Endothelial cell of hepatic sinusoid (primary cell): ENCODE results near the gene CPS1.

ENCODE experiments used
- in situ Hi-C: cut with HindIII; loops from 2 replicates; pipeline ENCODE4 v1.10.0; 2017; ENCODE audit warnings: low sequenced_read_pairs

The CPS1 gene

GRCh38 chr2:210556329-210556980, at the start of gene CPS1:
Gene CPS1, plus strand, starts transcription at chr2:210556599. Its CDS starts 135 bp downstream, at chr2:210556734.
- in situ Hi-C loops: no loop called here

DNA sequence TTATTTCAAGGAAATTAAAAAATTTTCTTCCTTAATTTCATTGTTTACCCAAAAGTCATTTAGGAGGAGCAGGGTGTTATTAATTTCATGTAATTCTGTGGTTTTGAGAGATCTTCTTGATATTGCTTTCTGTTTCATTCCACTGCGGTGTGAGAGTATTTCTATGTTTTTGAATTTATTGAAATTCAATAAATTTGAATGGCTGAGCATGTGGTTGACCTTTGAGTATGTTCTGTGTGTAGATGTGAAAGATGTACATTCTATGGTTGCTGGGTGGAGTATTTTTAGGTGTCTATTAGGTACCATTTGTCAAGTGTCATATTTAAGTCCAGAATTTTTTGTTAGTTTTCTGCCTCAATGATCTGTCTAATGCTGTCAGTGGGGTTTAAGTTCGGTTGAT, 40.5 kb upstream of the CPS1 start:
- in situ Hi-C loops: no loop called here

GRCh38 chr2:210517264-210517663, 39.1 kb upstream of the CPS1 start:
- in situ Hi-C loops: no loop called here

DNA sequence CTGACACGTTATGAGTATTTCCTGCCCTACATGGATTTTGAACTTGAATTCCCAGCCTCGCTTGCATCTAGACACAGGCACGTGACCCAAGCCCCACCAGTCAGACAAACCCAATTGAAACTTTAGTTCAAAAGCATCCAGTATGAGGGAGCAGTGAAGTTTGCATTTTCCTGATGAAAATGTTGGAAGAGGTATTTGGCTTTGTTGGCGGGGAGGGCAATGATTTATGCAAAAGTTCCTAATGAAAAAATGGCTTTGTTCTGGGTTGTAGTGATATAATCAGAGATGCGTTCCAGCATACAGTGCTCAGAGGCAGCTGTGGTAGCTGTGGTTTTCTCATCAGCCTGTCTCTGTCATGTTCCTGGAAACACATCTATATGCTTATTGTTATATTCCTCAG, 36.8 kb upstream of the CPS1 start:
- in situ Hi-C loops: no loop called here

- in situ Hi-C loops: no loop called here
These were observed 34.0 kb upstream of the CPS1 start for GRCh38 chr2:210522399-210522798.

DNA sequence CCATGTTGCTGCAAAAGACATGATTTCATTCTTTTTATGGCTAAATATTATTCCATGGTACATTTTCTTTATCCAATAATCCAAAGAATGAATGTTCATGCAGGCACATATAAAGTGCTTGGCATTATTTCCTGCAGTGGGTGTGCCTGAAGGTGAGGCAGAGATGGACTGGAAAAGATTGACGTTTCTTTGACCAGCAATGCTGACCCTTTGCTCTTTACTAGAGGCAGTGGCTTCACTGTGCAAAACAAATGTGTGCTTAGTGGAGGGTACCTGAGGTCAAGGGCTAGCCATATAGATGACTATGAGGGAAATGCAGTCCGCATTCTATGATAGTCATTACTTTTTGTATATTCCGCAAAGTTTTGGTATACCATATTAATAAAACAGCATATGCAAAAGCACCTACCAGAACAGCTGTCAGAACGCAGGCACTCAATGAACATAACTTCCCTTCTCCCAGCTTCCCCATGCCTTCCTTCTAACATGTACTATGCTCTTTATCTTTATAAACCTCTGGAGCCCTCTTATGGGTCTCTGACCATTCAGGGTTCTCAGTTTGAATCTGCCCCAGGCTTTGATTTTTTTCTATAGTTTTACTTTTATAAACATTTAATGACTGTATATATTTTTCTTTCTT, 32.6 kb upstream of the CPS1 start:
- in situ Hi-C loops: no loop called here

DNA sequence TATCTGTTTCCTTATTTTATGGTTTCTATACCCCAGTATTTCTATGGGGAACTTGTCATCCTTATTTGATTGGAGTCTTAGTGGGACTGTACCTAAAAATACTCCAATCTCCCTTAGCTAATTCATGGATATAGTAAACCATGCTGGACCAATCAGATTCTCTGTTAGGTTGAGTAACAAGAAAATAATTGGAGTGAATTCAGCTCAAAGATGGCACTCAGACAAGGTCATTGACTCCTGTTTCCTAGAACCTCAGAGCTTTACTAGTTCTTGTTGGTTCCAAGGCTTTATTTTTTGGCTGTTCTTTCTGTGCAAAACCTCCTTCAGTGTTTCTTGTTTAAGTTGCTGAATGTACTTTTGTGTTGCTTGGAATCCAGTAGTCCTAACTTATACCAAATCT, 31.9 kb upstream of the CPS1 start:
- in situ Hi-C loops: no loop called here

GRCh38 chr2:210527286-210527685, 29.1 kb upstream of the CPS1 start:
- in situ Hi-C loops: no loop called here

DNA sequence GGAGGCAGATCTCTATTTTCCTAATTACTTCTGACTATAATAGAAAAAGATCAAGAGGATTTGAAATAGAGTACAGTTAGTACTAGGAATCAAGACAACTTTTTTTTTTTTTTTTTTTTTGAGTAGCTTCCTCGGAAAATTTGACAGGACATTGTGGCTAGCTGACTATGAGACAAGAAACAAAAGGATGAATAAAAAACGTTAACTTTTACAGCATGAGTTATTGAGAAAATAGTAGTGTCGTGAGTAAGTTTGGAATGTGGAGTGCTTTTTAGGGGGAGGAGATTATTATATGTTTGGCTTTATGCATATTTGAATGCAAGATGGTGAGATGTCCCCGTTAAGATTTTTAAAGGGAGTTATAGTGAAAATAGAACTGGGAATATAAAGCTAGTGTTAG, 27.7 kb upstream of the CPS1 start:
- in situ Hi-C loops: no loop called here

- in situ Hi-C loops: no loop called here
These were observed 25.3 kb upstream of the CPS1 start for GRCh38 chr2:210531050-210531449.

GRCh38 chr2:210531482-210531881, 24.9 kb upstream of the CPS1 start:
- in situ Hi-C loops: no loop called here

GRCh38 chr2:210533389-210533788, 23.0 kb upstream of the CPS1 start:
- in situ Hi-C loops: no loop called here

DNA sequence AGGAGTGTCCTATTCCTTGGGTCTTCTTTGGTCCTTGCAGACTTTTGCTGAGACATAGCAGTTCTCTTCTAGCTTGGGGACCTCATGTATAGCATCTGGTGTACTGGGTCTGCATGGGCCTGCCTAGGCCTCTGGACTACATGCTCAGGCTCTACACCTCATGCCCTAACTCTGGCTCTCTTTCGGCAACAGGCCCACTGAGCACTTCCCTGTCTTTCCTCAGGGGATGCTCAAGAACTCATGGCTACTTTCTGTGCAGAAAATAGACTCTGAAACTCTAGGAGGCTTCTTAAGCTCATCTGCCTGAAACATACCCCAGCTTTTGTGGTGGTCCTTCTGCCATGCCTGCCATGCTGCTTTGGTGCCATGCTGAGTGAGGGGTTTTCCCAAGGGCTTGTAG, 21.5 kb upstream of the CPS1 start:
- in situ Hi-C loops: no loop called here

DNA sequence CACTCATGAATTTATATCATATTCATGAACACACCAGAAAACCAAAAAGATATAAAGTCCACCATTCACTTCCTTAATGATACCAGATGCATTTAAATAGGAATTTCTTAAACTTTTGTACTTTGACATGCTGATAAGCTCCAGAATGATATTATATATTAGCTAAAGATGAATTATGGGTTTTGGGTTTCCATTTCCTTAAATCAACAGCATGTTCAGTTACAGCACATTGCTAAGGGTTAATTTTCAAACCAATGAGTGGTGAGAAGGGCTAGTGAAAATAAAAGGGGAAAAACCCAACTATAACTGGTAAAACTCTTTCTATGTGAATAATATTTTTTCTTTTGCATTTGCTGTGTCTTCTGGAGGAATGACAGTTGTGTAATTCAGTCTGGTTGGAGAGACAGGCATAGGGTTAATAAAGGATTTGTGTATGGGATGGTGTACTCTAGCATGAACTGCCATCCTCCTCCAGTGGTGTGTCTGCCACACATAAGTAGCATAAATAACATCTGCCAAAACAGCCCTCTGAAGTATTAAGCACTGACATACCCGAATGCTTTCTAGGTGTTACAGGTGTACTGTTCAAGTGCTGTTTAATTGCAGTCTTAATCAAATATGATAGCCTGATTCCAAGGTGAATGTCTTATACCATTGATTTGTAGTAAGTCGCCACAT, 19.3 kb upstream of the CPS1 start:
- in situ Hi-C loops: no loop called here

GRCh38 chr2:210539035-210539434, 17.4 kb upstream of the CPS1 start:
- in situ Hi-C loops: no loop called here

- in situ Hi-C loops: no loop called here
These were observed 16.6 kb upstream of the CPS1 start for GRCh38 chr2:210539578-210540416.

GRCh38 chr2:210540471-210540870, 15.9 kb upstream of the CPS1 start:
- in situ Hi-C loops: no loop called here

DNA sequence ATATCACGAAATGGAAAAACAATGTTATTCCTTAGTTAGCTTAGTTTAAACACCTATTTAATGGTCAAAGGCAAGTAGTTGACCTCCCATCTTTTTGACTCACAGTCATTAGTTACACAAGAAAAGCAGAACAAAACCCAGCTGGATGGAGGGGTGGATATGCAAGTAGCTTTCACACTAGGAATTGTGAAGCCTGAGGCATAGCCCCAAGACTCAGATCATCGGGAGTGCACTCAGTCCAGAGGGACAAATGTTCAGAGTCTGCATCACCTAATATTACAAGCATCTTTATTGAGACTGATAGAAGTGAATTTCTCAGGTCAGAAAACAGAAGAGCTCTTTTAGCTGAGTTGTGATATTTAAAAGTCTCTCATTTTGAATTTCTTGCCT, 15.5 kb upstream of the CPS1 start:
- in situ Hi-C loops: no loop called here

DNA sequence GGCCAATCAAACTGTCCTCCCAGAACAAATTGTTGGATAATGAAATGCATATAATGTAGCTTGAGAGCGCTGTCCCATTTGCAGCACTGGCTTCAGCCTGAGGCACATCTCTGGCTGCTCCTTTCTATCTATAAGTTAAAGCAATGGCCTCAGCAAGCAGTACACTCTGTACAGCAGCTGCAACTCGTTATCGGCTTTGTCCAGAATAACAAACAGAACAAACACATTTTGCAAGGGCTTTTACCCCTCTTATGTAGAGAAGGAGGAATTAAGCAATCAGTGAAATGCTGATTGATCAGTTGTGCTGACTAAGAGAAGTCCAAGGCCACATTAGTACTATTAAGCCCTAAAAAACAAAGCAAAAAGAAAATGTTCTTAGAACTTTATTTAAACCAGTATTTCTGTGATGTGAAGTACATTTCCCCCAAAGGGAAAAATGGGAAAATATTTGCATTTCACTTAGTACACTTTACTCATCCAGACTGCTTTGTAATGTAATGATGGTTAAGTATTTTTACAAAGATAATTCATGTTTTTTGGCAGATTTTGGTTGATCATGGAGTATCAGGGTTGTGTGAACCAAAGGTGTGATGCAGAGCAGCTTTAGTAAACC, 15.0 kb upstream of the CPS1 start:
- in situ Hi-C loops: no loop called here

DNA sequence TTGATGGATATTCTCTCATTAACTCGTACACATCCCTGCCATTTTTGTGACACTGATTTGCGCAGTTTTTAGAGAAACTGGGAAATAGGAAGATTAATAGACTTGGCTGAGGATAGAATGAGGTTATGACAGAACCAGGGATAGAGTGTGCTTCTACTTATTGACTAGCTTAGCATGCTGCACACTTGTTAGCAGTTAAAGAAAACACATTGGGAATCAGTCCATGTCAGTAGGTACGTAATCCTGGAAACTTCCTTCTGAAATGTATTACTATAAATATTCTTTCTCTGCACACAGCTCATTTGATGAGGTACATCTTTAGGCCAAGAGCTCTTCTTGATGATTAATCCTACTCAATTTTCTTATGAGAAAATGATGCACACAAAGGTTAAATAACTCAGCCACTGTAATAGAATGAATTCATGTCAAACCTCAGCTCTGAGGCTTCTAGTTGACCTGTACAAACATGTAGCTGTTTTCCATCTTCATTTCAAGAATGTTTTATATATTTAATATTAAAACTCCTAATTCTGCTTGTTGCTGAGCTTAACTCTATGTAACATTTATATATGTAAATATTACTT, 12.3 kb upstream of the CPS1 start:
- in situ Hi-C loops: no loop called here

- in situ Hi-C loops: no loop called here
These were observed 11.6 kb upstream of the CPS1 start for GRCh38 chr2:210544831-210545230.
